H9 (cell line): Measurements from ENCODE around the gene AQP2. TPM values are rescaled to one million over a fixed set of nuclear protein-coding genes. Genes with fewer than 3 reads are reported as not detected.

Experiments used
- DNase-seq: peaks from one replicate; pipeline ENCODE4 v3.0.0-alpha.2; 2017
- H2AFZ ChIP-seq: one replicate; pipeline ENCODE4 v1.6.1; 2013; ENCODE audit warnings: mild to moderate bottlenecking, low read length, control low read depth, moderate library complexity
- H2AK5ac ChIP-seq: 2 replicates; pipeline ENCODE4 v1.6.1; 2013; ENCODE audit warnings: low read length, control low read depth, mixed read lengths; ENCODE audit not compliant: insufficient read length
- H2BK120ac ChIP-seq: one replicate; pipeline ENCODE4 v1.6.1; 2013; ENCODE audit warnings: low read depth, mild to moderate bottlenecking, low read length, control low read depth, inconsistent platforms; ENCODE audit not compliant: poor library complexity, severe bottlenecking
- H2BK12ac ChIP-seq: 2 replicates; pipeline ENCODE4 v1.6.1; 2013; ENCODE audit warnings: low read length, control low read depth, mixed read lengths, low read depth; ENCODE audit not compliant: insufficient read length
- H2BK15ac ChIP-seq: 2 replicates; pipeline ENCODE4 v1.6.1; 2013; ENCODE audit warnings: low read depth, low read length, control low read depth
- H2BK20ac ChIP-seq: one replicate; pipeline ENCODE4 v1.6.1; 2013; ENCODE audit warnings: low read depth, mild to moderate bottlenecking, low read length, control low read depth, inconsistent platforms; ENCODE audit not compliant: poor library complexity, severe bottlenecking
- H2BK5ac ChIP-seq: 2 replicates; pipeline ENCODE4 v1.6.1; 2013; ENCODE audit warnings: low read length, control low read depth, mixed read lengths; ENCODE audit not compliant: insufficient read length
- H3K14ac ChIP-seq: 2 replicates; pipeline ENCODE4 v1.6.1; 2013; ENCODE audit warnings: low read length, control low read depth; ENCODE audit not compliant: insufficient read depth
- H3K18ac ChIP-seq: 2 replicates; pipeline ENCODE4 v1.6.1; 2013; ENCODE audit warnings: low read depth, mild to moderate bottlenecking, mixed read lengths, low read length, control low read depth; ENCODE audit not compliant: insufficient read length
- H3K23ac ChIP-seq: 2 replicates; pipeline ENCODE4 v1.6.1; 2013; ENCODE audit warnings: low read length, control low read depth, mixed read lengths, low read depth; ENCODE audit not compliant: insufficient read length
- H3K23me2 ChIP-seq: 2 replicates; pipeline ENCODE4 v1.6.1; 2013; ENCODE audit warnings: low read depth, mild to moderate bottlenecking, mixed read lengths, low read length, control low read depth; ENCODE audit not compliant: insufficient read length, poor library complexity, severe bottlenecking
- H3K27ac ChIP-seq: 2 replicates; pipeline ENCODE4 v1.5.1; 2013; ENCODE audit warnings: low read length, control low read depth, mixed read lengths, low read depth; ENCODE audit not compliant: insufficient read length
- H3K27me3 ChIP-seq: 2 replicates; pipeline ENCODE4 v1.6.1; 2013; ENCODE audit warnings: low read length, control low read depth, inconsistent platforms; ENCODE audit not compliant: insufficient read depth
- H3K4ac ChIP-seq: 2 replicates; pipeline ENCODE4 v1.6.1; 2013; ENCODE audit warnings: low read depth, mild to moderate bottlenecking, control low read depth, inconsistent platforms, low read length, moderate library complexity
- H3K4me1 ChIP-seq: 2 replicates; pipeline ENCODE4 v1.6.1; 2013; ENCODE audit warnings: low read length, control low read depth, inconsistent platforms; ENCODE audit not compliant: insufficient read depth
- H3K4me2 ChIP-seq: 2 replicates; pipeline ENCODE4 v1.6.1; 2013; ENCODE audit warnings: low read length, control low read depth, mixed read lengths; ENCODE audit not compliant: insufficient read length, insufficient read depth
- H3K56ac ChIP-seq: 2 replicates; pipeline ENCODE4 v1.6.1; 2013; ENCODE audit warnings: low read depth, mild to moderate bottlenecking, mixed read lengths, low read length, control low read depth; ENCODE audit not compliant: insufficient read length
- H3K79me1 ChIP-seq: 2 replicates; pipeline ENCODE4 v1.6.1; 2013; ENCODE audit warnings: low read depth, mild to moderate bottlenecking, moderate library complexity, low read length, control low read depth, inconsistent platforms; ENCODE audit not compliant: insufficient read depth, poor library complexity, severe bottlenecking
- H3K79me2 ChIP-seq: 2 replicates; pipeline ENCODE4 v1.6.1; 2013; ENCODE audit warnings: low read length, control low read depth, inconsistent platforms; ENCODE audit not compliant: insufficient read depth
- H3K9ac ChIP-seq: 2 replicates; pipeline ENCODE4 v1.6.1; 2013; ENCODE audit warnings: low read length, control low read depth, mixed read lengths; ENCODE audit not compliant: insufficient read length; ENCODE audit errors: extremely low read depth
- H3K9me3 ChIP-seq: one replicate; pipeline ENCODE4 v1.6.1; 2013; ENCODE audit warnings: low read depth, low read length, inconsistent platforms; ENCODE audit not compliant: control insufficient read depth
- H3T11ph ChIP-seq: one replicate; pipeline ENCODE4 v1.6.1; 2013; ENCODE audit warnings: mild to moderate bottlenecking, low read length, control low read depth, inconsistent platforms
- H4K20me1 ChIP-seq: one replicate; pipeline ENCODE4 v1.6.1; 2013; ENCODE audit not compliant: control insufficient read depth, insufficient read length, insufficient read depth
- H4K5ac ChIP-seq: 2 replicates; pipeline ENCODE4 v1.6.1; 2013; ENCODE audit warnings: low read depth, mild to moderate bottlenecking, mixed read lengths, low read length, control low read depth; ENCODE audit not compliant: insufficient read length
- H4K8ac ChIP-seq: replicated peaks from 2 replicates; pipeline ENCODE4 v1.6.1; 2013; ENCODE audit warnings: low read length, control low read depth, mixed read lengths, low read depth; ENCODE audit not compliant: insufficient read length
- H4K91ac ChIP-seq: 2 replicates; pipeline ENCODE4 v1.6.1; 2013; ENCODE audit warnings: low read depth, mild to moderate bottlenecking, moderate library complexity, mixed read lengths, low read length, control low read depth; ENCODE audit not compliant: insufficient read length
- H3K27ac Mint-ChIP-seq, 3 experiments: 2 replicates in 2 of 3; 3 replicates in 1 of 3; pipeline ENCODE4 v1.8.0; 2020 to 2021; ENCODE audit warnings: mixed read lengths in 3 of 3, mild to moderate bottlenecking in 1 of 3, moderate library complexity in 1 of 3
- H3K27me3 Mint-ChIP-seq: 2 replicates; pipeline ENCODE4 v1.8.0; 2021; ENCODE audit warnings: low read depth, mild to moderate bottlenecking, moderate library complexity, mixed read lengths
- H3K36me3 Mint-ChIP-seq, 3 experiments: 2 replicates in 2 of 3; 3 replicates in 1 of 3; pipeline ENCODE4 v1.8.0; 2020 to 2021; ENCODE audit warnings: low read depth in 3 of 3, mixed read lengths in 3 of 3; ENCODE audit not compliant: insufficient read depth in 1 of 3
- H3K4me1 Mint-ChIP-seq, 2 experiments: 2 replicates each; pipeline ENCODE4 v1.8.0; 2020; ENCODE audit warnings: mixed read lengths in 2 of 2
- H3K4me3 Mint-ChIP-seq, 2 experiments: 2 replicates in 1 of 2; 3 replicates in 1 of 2; pipeline ENCODE4 v1.8.0; 2020 to 2021; ENCODE audit warnings: mild to moderate bottlenecking in 2 of 2, mixed read lengths in 2 of 2, moderate library complexity in 1 of 2
- H3K9me3 Mint-ChIP-seq, 2 experiments: 2 replicates in 1 of 2; 3 replicates in 1 of 2; pipeline ENCODE4 v1.8.0; 2020; ENCODE audit warnings: mild to moderate bottlenecking in 2 of 2, mixed read lengths in 2 of 2, moderate library complexity in 1 of 2
- WGBS: extraction: QIAGEN DNeasy Blood & Tissue Kit; methylation state at CpG from one replicate; pipeline ENCODE4 v1.1.7; 2013; ENCODE audit warnings: missing lambda C conversion rate, low lambda C conversion rate, mixed read lengths; ENCODE audit not compliant: insufficient read length; ENCODE audit errors: extremely low coverage; 5-methylcytosine and 5-hydroxymethylcytosine counted together
- total RNA-seq: library from RNA; stranded (reverse); gene quantifications from 2 replicates; pipeline ENCODE4 v1.2.1, GENCODE V29; 2021
- TF ChIP-seq, protein P1 (sequence below): fragments of 200-600 bp; sonication (generic); conservative IDR thresholded peaks from 3 replicates; pipeline ENCODE4 v1.8.0; 2021; ENCODE audit warnings: antibody characterized with exemption, mild to moderate bottlenecking

AQP2 gene
- total RNA-seq, 1 experiment from 2014 or later: not detected

DNA sequence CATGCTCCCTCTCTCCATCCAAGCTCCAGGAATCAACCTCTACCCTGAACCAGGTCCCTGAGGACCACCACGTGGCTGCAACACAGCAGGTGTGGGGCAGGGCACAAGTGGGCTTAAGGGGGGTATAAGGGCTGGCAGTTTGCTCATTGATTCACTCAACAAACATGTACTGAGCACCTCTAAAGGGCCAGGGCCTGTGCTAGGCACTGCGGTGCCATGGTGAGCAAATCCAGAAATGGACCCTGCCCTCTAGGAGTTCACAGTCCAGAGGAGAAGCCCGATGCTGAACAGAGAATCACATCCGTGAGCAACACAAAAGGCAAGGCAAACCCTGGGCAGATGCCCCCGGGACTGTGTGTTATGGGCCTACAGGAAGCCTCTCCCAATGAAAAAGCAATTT, 6.5 kb upstream of the AQP2 start:
- no peak overlapping the region for H2AK5ac ChIP-seq
- DNase-seq: peak; percentile 20
- H2BK5ac ChIP-seq: no peak overlapping the region
- H3K9ac ChIP-seq: no peak overlapping the region
- no peak overlapping the region for H3K4me2 ChIP-seq
- no peaks in the 10 kb centered on the region for H3K79me2 ChIP-seq
- H4K8ac ChIP-seq: no peak overlapping the region
- no peaks in the 10 kb centered on the region for H4K20me1 ChIP-seq
- Mint-ChIP-seq H3K27me3 (peaks cover 27% of the 10 kb centered on the region), H3K27ac (no peak overlapping the region), H3K9me3 (no peaks in the 10 kb centered on the region), H3K4me3 (no peak overlapping the region), H3K36me3 (no peaks in the 10 kb centered on the region), H3K4me1 (peaks cover 41 to 59% of the 10 kb centered on the region in 2 experiments)
- no peak overlapping the region for H2BK15ac ChIP-seq
- no peak overlapping the region for H4K91ac ChIP-seq
- H3K4me1 ChIP-seq: no peaks in the 10 kb centered on the region; the same call in 1 of the 2 replicates
- no CpG with 5 or more reads among the region's 5 CpGs for WGBS
- no peak overlapping the region for H3K4ac ChIP-seq
- H3K9me3 ChIP-seq: no peaks in the 10 kb centered on the region
- no peak overlapping the region for H3T11ph ChIP-seq
- TF ChIP-seq, protein P1, sequence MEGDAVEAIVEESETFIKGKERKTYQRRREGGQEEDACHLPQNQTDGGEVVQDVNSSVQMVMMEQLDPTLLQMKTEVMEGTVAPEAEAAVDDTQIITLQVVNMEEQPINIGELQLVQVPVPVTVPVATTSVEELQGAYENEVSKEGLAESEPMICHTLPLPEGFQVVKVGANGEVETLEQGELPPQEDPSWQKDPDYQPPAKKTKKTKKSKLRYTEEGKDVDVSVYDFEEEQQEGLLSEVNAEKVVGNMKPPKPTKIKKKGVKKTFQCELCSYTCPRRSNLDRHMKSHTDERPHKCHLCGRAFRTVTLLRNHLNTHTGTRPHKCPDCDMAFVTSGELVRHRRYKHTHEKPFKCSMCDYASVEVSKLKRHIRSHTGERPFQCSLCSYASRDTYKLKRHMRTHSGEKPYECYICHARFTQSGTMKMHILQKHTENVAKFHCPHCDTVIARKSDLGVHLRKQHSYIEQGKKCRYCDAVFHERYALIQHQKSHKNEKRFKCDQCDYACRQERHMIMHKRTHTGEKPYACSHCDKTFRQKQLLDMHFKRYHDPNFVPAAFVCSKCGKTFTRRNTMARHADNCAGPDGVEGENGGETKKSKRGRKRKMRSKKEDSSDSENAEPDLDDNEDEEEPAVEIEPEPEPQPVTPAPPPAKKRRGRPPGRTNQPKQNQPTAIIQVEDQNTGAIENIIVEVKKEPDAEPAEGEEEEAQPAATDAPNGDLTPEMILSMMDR: no peak
- H2BK20ac ChIP-seq: no peak overlapping the region
- H4K5ac ChIP-seq: no peak overlapping the region
- no peaks in the 10 kb centered on the region for H3K27me3 ChIP-seq
- H3K79me1 ChIP-seq: no peaks in the 10 kb centered on the region
- no peak overlapping the region for H3K23ac ChIP-seq
- no peak overlapping the region for H2AFZ ChIP-seq
- H3K27ac ChIP-seq: no peak overlapping the region
- H2BK120ac ChIP-seq: no peak overlapping the region
- H3K14ac ChIP-seq: no peak overlapping the region
- H3K18ac ChIP-seq: no peak overlapping the region
- no peak overlapping the region for H2BK12ac ChIP-seq
- H3K23me2 ChIP-seq: peaks cover 5% of the 10 kb centered on the region
- H3K56ac ChIP-seq: no peak overlapping the region
